AG04450 (cell line): ENCODE data around the gene AMD1. TPM values are rescaled to one million over a fixed set of nuclear protein-coding genes. Genes with fewer than 3 reads are reported as not detected.
"Not testable (repeated sequence)": the region's sequence is repeated elsewhere in the genome, so short reads cannot be mapped to it uniquely, and the experiment has no call there.

Experiments used
- CTCF ChIA-PET: fragments of 300-600, 350-600 bp; formaldehyde crosslinking; extraction: SDS; loops from one replicate; lab custom pipeline; 2022; ENCODE audit warnings: antibody characterized with exemption, inconsistent platforms; lab: Charles Lee
- POLR2A ChIA-PET: fragments of 350-600 bp; formaldehyde crosslinking; extraction: SDS; loops from one replicate; lab custom pipeline; 2021; ENCODE audit warnings: antibody characterized with exemption, inconsistent platforms; lab: Yijun Ruan, JAX
- DNase-seq: peaks from one replicate; pipeline ENCODE4 v3.0.0-alpha.2; 2011; ENCODE audit warnings: low read depth, low spot score
- H3K27ac ChIP-seq: one replicate; pipeline ENCODE4 v1.5.1; 2012; ENCODE audit warnings: low read depth, low read length, control low read depth
- H3K27me3 ChIP-seq: one replicate; pipeline ENCODE4 v1.6.0; 2012; ENCODE audit warnings: low read length; ENCODE audit not compliant: control insufficient read depth, insufficient read depth
- H3K4me3 ChIP-seq: 2 replicates; pipeline ENCODE4 v1.5.1; 2011; ENCODE audit warnings: mild to moderate bottlenecking, low read depth, low read length, control low read depth
- H3K9me3 ChIP-seq: 2 replicates; pipeline ENCODE4 v1.5.1; 2012; ENCODE audit warnings: low read length; ENCODE audit not compliant: control insufficient read depth, insufficient read depth
- CTCF ChIP-seq: IDR thresholded peaks from 2 replicates; pipeline ENCODE4 v1.5.1; 2011; ENCODE audit warnings: low read depth, low read length, control low read depth, inconsistent platforms
- polyA plus RNA-seq: library from polyadenylated mRNA; depleted of rRNA; stranded (reverse); fragments of >200 nt; gene quantifications from 2 replicates; pipeline ENCODE4 v1.2.3, GENCODE V29; 2011

Gene AMD1
- polyA plus RNA-seq, 1 experiment = 84.5 TPM

DNA sequence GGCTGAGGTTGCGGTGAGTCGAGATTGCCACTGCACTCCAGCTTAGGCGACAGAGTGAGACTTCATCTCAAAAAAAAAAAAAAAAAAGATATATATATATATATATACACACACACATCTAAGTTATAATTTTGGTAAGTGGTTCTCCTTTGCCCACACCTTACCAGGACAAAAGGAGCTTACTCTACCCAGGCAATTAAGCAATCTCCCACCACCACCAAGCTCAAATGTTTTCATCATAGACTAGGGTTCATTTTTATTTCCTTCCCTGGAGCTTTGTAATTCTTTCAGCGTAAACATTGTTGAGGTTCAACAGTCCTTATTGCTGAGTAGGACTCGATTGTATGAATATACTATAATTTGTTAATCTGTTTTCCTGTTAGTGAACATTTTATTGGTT, 23.5 kb downstream of the AMD1 start:
- no peak for TF ChIP-seq CTCF
- H3K9me3 ChIP-seq = no peaks in the 10 kb centered on the region; the same call in 1 of the 2 replicates
- H3K27me3 ChIP-seq = no peaks in the 10 kb centered on the region
- no peak overlapping the region for H3K27ac ChIP-seq
- ChIA-PET POLR2A (interaction anchor here (0.6 to 1.7 kb wide), 2 partner anchors 20 to 24 kb away, joined by 3 to 6 read pairs; partner anchors contain the start of gene AMD1), CTCF (no interaction called here)
- no peak for DNase-seq
- no peak overlapping the region for H3K4me3 ChIP-seq

DNA sequence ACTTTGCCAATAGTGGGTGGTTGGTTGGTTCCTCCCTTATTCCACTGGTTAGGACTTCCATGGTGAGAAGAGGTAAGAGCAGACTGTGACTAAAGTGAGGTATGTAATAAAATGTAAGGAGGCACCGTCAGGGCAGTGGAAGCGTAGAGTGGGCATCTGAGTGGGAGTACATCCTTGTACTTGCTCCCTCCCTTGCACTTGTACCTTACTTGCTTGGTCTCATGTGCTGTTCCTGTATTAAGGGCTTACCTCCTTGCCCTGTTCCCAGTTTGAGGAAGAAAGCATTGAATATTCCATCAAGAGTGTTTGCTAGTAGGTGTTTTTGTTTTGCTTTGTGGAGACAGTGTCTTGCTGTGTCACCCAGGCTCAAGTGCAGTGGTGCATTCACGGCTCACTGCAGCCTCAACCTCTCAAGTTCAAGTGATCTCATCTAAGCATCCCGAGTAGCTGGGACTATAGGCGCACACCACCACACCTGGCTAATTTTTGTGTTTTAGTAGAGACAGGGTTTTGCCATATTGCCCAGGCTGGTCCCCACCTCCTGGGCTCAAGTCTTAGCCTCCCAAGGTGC, 25.5 kb downstream of the AMD1 start:
- TF ChIP-seq CTCF = no peak
- no peak overlapping the region for H3K4me3 ChIP-seq
- H3K27ac ChIP-seq = no peak overlapping the region
- CTCF ChIA-PET = no interaction called here
- no peaks in the 10 kb centered on the region for H3K27me3 ChIP-seq
- POLR2A ChIA-PET = no interaction called here
- peaks cover 7% of the 10 kb centered on the region for H3K9me3 ChIP-seq
- no peak for DNase-seq

DNA sequence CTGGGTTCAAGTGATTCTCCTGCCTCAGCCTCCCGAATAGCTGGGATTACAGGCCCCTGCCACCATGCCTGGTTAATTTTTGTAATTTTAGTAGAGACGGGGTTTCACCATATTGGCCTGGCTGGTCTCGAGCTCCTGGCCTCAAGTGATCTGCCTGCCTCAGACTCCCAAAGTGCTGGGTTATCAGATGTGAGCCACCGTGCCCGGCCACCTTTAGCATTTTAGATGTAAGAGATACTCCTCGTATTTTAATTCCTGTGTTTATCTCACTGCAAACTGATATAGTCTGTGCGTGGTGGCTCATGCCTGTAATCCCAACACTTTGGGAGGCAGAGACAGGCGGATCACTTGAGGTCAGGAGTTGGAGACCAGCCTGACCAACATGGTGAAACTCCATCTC, 27.0 kb downstream of the AMD1 start:
- H3K27ac ChIP-seq, H3K27me3 ChIP-seq, H3K4me3 ChIP-seq, CTCF ChIA-PET, POLR2A ChIA-PET, DNase-seq, H3K9me3 ChIP-seq: not testable (repeated sequence)

DNA sequence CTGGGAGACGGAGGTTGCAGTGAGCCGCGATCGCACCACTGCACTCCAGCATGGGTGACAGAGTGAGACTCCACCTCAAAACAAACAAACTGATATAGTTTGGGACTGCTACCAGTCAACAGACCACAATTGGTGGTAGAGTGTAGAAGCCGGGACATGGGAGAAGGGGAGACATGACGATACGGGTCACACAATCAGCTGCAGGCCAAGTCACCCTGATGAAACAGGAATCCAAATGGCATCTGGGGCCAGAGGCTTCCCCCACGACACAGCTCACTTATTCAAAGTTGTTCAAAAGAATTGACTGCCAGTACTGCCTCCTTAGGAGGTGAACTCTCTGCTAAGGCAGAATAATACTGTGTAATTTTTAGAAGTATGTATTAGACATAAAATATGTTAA, 27.5 kb downstream of the AMD1 start:
- no peak overlapping the region for H3K4me3 ChIP-seq
- CTCF ChIA-PET = no interaction called here
- POLR2A ChIA-PET = no interaction called here
- TF ChIP-seq CTCF = no peak
- no peaks in the 10 kb centered on the region for H3K27me3 ChIP-seq
- peaks cover 7% of the 10 kb centered on the region for H3K9me3 ChIP-seq
- no peak for DNase-seq
- H3K27ac ChIP-seq = no peak overlapping the region

DNA sequence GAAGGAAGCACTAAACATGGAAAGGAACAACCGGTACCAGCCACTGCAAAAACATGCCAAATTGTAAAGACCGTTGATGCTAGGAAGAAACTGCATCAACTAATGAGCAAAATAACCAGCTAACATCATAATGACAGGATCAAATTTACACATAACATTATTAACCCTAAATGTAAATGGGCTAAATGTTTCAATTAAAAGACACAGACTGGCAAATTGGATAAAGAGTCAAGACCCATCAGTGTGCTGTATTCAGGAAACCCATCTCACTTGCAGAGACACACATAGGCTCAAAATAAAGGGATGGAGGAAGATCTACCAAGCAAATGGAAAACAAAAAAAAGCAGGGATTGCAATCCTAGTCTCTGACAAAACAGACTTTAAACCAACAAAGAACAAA, 31.7 kb downstream of the AMD1 start:
- H3K9me3 ChIP-seq, H3K27me3 ChIP-seq, DNase-seq, H3K4me3 ChIP-seq, POLR2A ChIA-PET, CTCF ChIA-PET, H3K27ac ChIP-seq: not testable (repeated sequence)

- H3K9me3 ChIP-seq = no peaks in the 10 kb centered on the region
- no peak overlapping the region for H3K4me3 ChIP-seq
- CTCF ChIA-PET = interaction anchor here (0.6 kb wide), 1 partner anchor 64 kb away, joined by 3 read pairs; no protein-coding TSS in a partner anchor
- POLR2A ChIA-PET = no interaction called here
- no peak for TF ChIP-seq CTCF
- no peak overlapping the region for H3K27ac ChIP-seq
- no peaks in the 10 kb centered on the region for H3K27me3 ChIP-seq
- no peak for DNase-seq
Observed at GRCh38 chr6:110930781-110931180, 56.2 kb downstream of the AMD1 start.
